HG03066 (cell line): ENCODE data around the gene WAPL.
"Not testable (repeated sequence)": the region's sequence is repeated elsewhere in the genome, so short reads cannot be mapped to it uniquely, and the experiment has no call there.

ENCODE experiments used
- ATAC-seq: cut with Tn5 transposase; IDR thresholded peaks from one replicate; pipeline ENCODE4 v1.9.1; 2021; ENCODE audit warnings: low read depth; ENCODE audit not compliant: unreplicated experiment

The WAPL gene

GRCh38 chr10:86521678-86522509 is at the start of gene WAPL:
WAPL (minus strand) TSS chr10:86521792; CDS start chr10:86518069, 3,723 bp downstream.
- peak; percentile 94 for ATAC-seq

DNA sequence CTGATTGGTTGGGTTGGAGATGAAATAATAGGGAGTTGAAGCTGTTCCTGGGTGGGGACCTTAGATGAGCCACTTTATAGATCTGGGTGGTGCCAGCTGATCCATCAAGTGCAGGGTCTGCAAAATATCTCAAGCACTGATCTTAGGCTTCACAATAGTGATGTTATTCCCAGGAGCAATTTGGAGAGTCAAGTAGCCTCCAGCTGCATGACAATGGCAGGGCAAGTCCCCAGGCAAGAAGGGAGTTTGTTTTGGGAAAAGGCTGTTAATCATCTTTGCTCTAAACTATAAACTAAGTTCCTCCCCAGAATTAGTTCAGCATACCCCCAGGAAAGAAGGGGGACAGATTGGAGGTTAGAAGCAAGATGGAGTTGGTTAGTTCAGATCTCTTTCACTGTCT is 47.7 kb upstream of the WAPL start:
- no peak for ATAC-seq

GRCh38 chr10:86566518-86566917 is 44.9 kb upstream of the WAPL start:
- ATAC-seq: not testable (repeated sequence)

DNA sequence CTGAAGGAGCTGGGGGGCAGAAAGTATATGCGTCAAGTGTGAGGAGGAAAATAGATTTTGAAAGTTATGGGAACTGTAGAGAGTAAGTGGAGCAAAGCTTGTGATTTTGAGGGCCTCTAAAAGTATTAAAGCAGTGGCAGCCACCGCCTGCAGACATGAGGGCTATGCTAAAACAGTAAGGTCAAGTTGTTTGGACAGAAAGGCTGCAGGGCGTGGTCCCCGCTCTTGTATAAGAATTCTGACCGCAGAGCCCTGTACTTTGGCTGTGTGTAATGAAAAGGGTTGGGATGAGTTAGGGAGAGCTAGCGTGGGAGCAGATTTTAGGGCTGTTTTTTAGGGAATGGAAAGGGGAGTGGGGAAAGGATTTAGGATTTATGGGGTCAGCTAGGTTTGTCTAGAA is 41.7 kb upstream of the WAPL start:
- not testable (repeated sequence) for ATAC-seq

GRCh38 chr10:86558695-86559094 is 37.1 kb upstream of the WAPL start:
- ATAC-seq: not testable (repeated sequence)

- ATAC-seq: no peak
Observed at GRCh38 chr10:86556933-86557649, 35.5 kb upstream of the WAPL start.

DNA sequence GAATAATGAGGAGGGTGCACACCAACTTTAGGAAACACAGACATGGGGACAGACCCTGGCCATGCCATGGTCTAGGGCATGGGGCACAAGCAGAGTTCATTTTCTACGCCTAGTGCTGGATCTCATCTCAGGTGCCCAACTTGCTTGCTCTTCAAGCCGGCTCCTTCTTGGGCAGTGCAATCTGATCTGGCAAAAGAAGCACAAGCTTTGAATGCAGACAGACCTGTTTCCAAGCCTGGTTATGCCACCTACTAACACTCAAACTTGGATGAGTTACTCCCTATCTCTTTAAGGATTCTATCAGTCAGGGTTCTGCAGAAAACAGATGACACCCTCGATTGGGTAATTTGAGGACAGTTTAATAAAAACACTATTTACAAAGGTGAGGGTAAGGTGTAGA is 34.9 kb upstream of the WAPL start:
- no peak for ATAC-seq

- ATAC-seq: no peak
Observed at GRCh38 chr10:86553639-86554038, 32.0 kb upstream of the WAPL start.

GRCh38 chr10:86553213-86553612 is 31.6 kb upstream of the WAPL start:
- no peak for ATAC-seq

GRCh38 chr10:86547296-86547695 is 25.7 kb upstream of the WAPL start:
- ATAC-seq: no peak

DNA sequence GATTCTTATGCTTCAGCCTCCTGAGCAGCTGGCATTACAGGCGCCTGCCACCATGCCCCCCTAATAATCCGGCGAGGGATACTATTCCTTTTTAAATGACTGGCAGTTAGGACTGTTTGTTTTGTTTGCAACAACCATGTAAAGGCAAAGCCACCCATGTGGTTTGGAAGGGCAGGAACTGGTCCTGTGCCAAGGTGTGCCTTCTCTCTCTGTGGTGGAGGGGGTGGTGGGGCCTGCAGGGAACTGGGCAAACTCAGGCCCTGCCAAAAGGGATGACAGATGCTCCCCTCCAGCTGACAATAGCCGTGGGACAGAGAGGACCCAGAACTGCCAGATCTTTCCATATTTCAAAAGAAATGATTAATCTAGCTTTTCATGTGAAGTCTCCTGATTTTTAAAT is 23.5 kb upstream of the WAPL start:
- no peak for ATAC-seq

DNA sequence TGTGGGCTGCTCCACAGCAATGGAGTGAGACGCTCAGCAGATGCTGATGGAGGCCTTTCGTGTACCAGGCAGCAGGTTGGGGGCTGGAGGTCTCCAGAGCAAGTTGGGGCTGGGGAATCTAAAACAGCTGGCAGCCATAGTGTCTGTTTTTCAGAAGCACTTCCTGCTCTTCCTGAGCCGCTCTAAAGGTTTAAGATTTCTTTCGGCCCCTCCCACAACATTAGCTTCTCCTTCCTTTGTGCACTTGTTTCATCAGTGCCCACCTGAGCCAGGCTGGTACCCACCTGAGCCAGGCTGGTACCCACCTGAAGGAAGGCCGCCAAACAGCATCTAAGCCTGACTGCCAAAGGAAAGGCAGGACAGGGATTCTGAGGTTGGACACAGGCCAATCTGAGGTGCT is 18.4 kb upstream of the WAPL start:
- no peak for ATAC-seq

- ATAC-seq: no peak
Observed at GRCh38 chr10:86538547-86538946, 17.0 kb upstream of the WAPL start.

DNA sequence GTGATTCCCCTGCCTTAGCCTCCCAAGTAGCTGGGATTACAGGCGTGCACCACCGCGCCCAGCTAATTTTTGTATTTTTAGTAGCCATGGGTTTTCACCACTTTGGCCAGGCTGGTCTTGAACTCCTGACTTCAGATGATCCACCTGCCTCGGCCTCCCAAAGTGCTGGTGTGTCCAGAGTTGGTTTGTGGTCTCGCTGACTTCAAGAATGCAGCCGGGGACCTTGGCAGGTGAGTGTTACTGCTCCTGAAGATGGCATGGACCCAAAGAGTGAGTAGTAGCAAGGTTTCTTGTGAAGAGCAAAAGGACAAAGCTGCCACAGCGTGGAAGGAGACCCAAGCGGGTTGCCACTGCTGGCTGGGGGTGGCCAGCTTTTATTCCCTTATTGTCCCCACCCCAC is 16.4 kb upstream of the WAPL start:
- not testable (repeated sequence) for ATAC-seq

DNA sequence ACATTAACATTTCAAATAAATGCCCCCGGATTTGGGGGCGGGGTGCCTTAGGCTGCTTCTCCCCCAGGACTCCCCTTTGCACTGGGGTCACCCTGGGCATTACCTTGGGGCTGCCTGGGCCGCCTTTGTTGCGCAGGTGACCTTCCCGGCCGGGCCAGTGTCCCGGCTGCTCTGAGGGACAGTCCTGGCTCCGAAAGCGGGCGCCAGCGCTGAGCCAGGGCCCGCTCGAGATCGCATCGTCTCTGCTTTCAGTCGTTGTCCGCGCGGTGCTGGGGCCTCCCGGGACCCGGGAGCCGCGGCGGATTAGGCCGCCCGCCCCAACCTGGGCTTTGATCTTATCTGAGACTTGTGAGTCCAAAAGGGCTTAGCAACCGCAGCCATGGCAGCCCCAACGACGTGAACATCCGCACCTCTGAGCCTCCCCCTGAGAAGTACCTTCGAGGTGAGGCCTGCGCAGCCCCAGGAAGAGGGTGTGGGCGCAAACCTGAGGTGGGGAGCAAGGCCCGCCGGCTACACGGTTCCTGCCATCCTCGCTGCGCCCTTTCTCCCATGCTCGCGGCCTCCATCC is 14.8 kb upstream of the WAPL start:
- no peak for ATAC-seq

- peak; percentile 62 for ATAC-seq
Observed at GRCh38 chr10:86535132-86535882, 13.7 kb upstream of the WAPL start.

DNA sequence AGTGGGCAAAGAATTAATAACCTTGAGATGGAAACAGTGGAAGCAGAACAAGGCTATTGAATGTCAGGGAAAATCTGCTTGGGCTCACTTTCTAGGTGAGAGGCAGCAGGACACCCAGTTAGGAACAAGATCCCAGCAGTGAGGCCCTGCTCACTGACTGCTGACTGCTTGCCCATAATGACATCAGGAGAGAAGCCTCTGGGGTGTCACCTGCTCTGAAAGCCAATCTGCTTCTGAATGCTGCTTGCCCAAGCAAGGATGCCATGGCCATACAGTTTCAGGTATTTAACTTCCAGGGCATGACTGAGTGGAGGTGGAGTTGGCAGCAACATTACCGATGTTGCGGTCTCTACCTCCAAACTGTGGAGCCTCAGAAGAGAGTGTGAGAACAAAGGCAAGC is 11.7 kb upstream of the WAPL start:
- no peak for ATAC-seq

DNA sequence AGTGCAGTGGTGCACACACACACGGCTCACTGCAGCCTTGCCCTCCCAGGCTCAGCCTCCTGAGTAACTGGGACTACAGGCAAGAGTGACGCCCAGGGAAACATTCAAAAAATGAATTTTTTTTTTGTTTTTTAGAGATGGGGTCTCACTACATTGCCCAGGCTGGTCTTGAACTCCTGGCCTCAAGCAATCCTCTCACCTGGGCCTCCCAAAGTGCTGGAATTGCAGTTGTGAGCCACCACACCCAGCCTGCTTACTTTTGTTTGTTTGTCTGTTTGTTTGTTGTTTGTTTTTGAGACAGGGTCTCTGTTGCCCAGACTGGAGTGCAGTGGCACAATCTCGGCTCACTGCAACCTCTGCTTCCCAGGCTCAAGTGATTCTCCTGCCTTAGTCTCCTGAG is 7.1 kb upstream of the WAPL start:
- ATAC-seq: not testable (repeated sequence)

GRCh38 chr10:86526606-86527005 is 5.0 kb upstream of the WAPL start:
- no peak for ATAC-seq

DNA sequence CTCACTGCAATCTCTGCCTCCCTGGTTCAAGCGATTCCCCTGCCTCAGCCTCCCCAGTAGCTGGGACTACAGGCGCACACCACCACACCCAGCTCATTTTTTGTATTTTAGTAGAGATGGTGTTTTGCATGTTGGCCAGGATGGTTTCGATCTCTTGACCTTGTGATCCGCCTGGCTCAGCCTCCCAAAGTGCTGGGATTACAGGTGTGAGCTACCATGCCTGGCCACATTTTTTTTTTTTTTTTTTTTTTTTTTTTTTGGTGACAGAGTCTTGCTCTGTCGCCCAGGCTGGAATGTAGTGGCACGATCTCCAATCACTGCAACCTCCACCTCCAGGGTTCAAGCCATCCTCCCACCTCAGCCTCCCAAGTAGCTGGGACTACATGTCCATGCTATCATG is 4.1 kb upstream of the WAPL start:
- ATAC-seq: not testable (repeated sequence)
